ENCODE data around the gene MYH3.

Gene MYH3

DNA sequence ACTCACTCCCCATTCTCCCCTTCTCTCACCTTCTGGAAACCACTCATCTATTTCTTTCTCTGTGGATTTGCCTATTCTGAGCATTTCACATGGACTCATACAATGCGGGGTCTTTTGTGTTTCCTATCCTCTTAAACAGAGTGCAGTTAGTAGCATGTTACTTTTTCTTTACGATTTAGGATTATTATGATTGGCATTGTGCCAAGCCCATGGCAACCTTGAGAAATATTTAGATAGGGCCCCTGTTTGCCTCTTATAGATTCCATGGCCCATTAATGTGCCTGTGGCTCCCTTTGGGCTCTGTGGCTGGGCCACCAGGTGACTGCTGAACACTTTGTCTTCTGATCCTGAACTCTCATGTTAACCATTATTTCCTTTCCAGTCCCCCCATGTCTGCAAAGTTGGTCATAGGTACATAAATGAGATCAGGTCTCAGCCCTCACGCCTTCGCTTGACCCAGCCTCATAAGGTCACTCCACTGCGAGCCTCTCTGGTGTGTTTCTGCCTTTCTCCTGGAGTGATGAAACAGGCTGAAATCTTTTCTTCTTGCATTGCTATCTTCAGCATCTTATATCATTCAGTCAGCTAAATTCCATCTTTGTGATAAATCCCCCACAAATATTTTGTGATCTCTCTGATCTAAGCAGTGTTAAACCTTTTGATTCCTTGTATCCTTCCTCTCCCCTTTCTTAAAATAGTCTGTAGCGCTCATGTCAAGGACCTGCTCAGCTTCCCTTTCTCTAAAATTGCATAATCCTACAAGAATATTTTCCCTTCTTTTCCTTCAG, 44.0 kb downstream of the MYH3 start:
- no peak for DNase-seq

DNA sequence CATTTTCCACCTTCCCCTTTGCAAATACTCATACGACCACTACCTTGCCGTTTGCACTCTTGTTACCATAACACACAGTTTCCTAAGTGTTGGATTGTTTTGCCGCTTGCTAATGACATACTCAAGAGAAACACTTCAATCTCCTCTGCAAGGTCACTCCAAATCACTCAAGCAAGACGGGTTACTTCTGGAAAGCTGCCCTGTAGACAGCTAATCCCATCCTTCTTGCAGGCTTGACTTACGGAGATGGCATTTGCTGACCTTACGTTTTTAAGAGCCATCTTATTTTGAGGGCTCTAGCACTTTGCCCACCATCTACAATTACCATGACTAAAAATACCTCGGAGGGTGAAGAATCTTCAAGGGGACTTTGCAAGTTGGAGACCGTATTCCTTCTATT, 46.2 kb downstream of the MYH3 start:
- DNase-seq = no peak

DNA sequence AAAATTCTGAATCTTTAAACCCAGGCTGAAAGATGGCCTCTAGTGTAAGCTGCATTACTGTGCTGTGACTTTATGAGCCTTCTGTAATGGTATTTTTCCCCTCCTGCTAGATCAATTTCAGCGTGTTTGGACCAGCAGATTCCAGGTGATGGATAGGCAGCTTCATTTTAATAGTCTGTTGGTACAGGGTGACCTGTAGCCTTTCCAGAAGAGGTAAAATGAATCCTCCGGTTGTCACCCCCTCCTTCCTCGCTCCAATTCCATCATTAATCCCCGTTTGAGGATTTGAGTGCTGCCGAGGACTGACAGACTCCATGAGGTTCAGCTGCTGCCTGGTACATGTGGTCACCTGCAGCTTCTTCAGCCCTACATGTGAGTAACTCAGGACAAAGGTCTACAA, 48.9 kb downstream of the MYH3 start:
- no peak for DNase-seq

DNA sequence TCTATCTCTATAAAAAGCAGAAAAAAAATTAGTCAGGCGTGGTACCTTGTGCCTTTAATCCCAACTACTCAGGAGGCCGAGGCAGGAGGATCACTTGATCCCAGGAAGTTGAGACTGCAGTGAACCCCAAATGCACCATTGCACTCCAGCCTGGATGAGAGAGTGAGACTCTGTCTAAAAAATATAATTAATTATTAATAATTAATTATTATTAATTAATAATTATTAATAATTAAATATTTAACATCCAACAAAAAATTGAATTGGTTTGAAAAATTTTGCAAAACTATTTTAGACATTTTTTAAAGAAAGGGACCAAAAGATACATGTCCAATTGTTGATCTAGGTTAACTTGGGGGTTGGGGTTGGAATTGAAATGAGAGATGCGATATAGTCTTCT, 51.0 kb downstream of the MYH3 start:
- no peak for DNase-seq

DNA sequence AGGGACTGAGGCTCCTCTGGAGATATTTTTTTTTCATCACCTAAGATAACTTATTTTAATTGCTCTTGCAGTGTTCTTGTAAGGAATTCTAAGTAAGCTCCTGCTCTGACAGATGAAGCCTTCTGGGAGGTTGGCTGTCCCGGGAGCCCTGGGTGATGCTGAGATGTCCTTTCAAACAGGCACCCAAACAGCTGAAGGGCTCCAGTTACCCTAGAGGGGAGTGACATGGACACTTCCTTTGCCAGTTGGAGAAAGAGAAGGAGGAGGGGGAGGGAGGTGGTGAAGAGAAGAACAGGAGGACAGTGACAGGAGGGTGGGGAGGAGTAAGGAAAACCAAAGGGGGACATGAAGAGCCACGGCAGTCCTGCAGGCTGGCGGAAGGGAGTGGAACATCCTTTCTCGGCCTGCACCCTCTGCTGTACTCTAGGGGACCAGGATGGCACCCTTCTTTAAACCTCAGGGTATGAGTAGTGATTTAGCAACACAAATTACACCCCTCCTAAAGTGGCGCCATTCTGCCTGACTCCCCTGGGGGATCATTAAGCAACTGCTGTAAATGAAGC, 51.8 kb downstream of the MYH3 start:
- no peak for DNase-seq

DNA sequence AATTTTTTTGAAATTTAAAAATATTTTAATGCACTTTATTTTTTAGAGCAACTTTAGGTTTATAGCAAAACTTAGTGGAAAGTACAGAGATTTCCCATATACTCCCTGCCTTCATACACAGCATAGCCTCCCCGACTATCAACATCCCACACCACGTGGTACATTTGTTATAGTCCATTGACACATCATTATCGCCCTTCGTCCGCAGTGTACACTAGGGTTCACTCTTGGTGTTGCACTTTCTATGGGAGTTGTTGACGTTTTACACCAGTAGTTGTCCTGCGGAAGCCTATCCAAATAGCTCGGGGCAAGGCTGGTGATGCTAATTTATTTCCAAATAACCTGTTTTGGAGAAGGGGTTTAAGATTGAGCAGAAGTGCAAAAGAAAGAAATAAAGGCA, 52.6 kb downstream of the MYH3 start:
- DNase-seq = no peak

DNA sequence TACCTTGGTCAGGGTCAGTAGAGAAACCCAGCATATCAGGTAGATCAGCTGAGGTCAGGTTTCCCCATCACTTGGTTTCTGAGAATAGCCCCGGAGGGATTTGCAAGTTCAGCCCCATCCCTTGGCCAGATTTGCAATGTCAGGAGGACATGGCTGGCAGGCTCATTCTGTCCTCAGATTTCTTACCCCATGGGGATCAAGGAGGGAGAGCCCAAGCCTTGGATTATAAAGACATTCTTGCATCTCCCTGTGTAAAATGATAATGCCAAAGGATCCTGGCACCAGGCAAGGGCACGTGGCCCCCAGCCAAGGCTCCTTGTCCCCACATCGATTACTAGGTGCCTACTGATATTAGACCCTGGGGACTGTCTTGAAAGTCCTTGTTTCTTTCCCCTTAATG, 53.2 kb downstream of the MYH3 start:
- DNase-seq = no peak

DNA sequence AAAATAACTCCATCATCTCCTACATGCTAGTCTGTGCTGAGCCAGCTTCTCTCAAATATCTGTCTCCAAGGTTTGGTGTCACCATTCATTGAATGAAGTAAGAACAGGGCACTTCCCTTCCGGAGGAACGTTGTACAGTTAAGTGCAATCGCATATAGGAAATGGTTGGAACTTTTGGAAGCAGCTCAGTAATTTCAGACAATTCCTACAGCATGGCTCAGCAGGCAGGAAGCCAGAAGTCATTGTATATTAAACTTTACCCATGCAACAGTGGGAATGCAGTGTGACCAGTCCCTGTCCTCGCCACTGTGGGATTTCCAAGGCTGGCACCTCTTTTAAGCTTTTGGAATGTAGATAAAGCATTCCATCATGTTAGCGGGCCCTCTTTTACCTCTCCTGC, 56.5 kb downstream of the MYH3 start:
- DNase-seq = no peak

DNA sequence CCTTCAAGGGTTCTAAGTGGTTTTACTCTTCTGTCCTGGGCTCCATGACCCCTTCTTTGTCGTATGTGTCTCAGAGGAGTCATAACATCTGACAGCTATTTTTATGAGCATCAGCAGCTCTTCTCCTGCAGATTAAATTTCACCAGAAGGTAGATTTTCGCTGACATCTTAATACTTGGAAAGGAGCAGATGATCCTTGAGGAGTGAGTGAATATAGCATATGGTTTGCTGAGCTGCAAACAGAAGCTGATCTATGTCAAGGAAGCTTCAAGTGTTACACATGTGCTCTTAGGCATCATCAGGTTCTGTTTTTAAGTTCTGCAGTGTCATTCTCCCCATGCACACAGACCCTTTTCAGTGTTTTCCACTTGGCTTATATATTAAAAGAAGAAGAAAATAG, 58.5 kb downstream of the MYH3 start:
- DNase-seq = no peak

DNA sequence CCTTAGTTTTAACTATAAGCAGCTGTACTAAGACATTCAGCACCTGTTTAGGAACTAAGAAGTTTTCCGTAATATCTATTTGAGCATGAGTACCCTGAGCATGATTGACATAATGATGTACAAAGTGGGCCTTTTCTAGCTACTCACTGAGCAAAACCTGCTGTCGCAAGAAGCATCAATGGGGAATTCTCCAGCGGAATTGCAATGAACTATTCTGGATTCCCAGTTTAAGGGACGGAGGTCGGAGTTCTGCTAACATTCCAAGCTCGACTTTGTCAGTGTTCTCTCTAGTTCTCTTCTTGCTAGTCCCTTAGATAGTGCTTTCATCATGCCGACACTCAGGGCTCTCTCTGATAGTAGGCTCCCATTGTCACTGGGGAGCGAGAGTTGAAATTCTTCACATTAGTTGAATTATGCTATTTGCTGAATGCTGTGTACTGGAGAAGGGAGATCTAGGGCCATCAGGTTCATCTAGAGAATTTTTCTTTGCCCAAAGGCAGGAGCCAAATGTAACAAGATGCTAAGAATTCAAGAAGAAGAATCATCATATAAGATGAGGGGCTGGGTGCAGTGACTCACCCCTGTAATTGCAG, 67.5 kb downstream of the MYH3 start:
- DNase-seq = no peak

DNA sequence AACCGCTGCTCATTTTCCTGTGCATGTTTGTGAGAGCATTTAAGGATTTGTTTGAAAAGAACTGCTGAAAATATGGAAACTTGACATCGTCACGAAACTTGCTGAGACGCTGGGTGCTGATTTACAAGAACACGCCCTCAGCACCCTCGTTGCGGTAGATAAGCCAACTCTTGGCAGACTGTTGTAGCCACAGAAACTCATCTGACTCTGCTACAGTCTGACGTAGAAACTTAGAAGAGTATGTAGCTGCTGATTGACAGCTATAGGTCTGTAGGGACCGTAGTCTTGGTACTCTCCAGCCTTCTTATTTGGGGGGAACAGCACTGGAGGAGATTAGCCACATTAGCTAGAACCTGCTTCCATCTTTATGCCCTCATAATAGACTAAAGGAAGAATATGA, 71.6 kb downstream of the MYH3 start:
- no peak for DNase-seq

DNA sequence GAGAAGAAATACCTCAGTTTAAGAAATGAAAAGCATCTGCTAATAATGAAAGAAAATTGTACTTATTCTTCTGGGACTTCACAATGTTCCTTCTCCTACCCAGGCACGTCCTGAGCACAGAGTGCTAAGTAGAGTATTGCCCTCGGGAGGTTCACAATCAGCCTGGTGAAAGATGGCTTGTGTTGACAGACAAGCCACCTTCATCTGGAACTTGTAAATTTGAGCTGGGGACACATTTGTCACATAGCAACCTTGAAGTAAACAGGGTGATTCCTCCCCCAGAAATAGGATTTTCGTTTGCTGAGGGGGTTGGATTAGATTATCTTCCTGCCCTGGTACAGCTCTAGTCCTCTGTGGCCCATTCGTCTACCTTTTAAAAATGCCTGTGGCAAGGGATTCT, 73.3 kb downstream of the MYH3 start:
- DNase-seq = no peak

DNA sequence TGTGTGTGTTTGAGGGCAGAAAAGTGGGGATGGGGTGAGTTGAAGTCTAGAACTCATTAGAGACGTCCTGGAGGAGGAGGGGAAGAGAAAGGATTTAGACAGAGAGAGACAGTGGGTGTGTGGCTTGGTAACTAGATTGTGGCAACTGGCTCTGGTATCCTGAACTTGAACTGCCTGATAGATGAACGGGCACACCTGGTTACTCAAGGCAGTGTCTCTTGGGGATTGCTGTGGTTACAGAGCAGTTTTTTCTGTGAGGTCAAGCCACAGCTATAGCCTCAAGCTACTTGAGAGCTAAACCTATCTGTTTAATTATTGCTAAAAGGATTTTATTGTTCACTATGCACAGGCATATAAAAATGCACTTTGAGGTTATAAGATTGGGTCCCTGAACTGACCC, 77.8 kb downstream of the MYH3 start:
- no peak for DNase-seq

Measured in KG1 (cell line).